Spleen (tissue), 11 donors: ENCODE measurements around the gene CWC22. TPM values are rescaled to one million over a fixed set of nuclear protein-coding genes. Genes with fewer than 3 reads are reported as not detected.

Source experiments
- DNase-seq: peaks from one replicate; pipeline ENCODE4 v3.0.0-alpha.2; 2020
- H3K27ac ChIP-seq, 8 donors: fragments of 200-600 bp; sonication (generic) in 7 of 8; 1 replicate in 4 of 8; 2 replicates in 4 of 8; pipeline versions ENCODE4 v1.5.0 to v1.8.0; 2016 to 2021; ENCODE audit warnings: inconsistent platforms in 4 of 8, mild to moderate bottlenecking in 4 of 8, moderate library complexity in 1 of 8
- H3K27me3 ChIP-seq, 7 donors: fragments of 200-600 bp; sonication (generic) in 6 of 7; replicated peaks in 1 of 7; 1 replicate in 4 of 7; 2 replicates in 3 of 7; pipeline versions ENCODE4 v1.5.0 to v1.8.0; 2016 to 2021; ENCODE audit warnings: inconsistent platforms in 3 of 7, mild to moderate bottlenecking in 1 of 7
- H3K36me3 ChIP-seq, 6 donors: fragments of 200-600 bp; sonication (generic) in 5 of 6; 1 replicate in 4 of 6; 2 replicates in 2 of 6; pipeline versions ENCODE4 v1.5.0 to v1.8.0; 2016 to 2021; ENCODE audit warnings: inconsistent platforms in 2 of 6
- H3K4me1 ChIP-seq, 6 donors: fragments of 200-600 bp; sonication (generic) in 5 of 6; 1 replicate in 3 of 6; 2 replicates in 3 of 6; pipeline versions ENCODE4 v1.5.0 to v1.8.0; 2016 to 2021; ENCODE audit warnings: inconsistent platforms in 3 of 6
- H3K4me3 ChIP-seq, 8 donors: fragments of 200-600 bp; sonication (generic) in 7 of 8; 1 replicate in 4 of 8; 2 replicates in 4 of 8; pipeline versions ENCODE4 v1.5.0 to v1.8.0; 2016 to 2021; ENCODE audit warnings: inconsistent platforms in 4 of 8, mild to moderate bottlenecking in 4 of 8, moderate library complexity in 2 of 8
- H3K9me3 ChIP-seq, 8 donors: fragments of 200-600 bp; sonication (generic) in 7 of 8; 1 replicate in 4 of 8; 2 replicates in 4 of 8; pipeline versions ENCODE4 v1.5.0 to v1.8.0; 2016 to 2021; ENCODE audit warnings: inconsistent platforms in 4 of 8
- CTCF ChIP-seq, 11 experiments: fragments of 200-600 bp in 7 of 11; fragments of 450-650 bp in 4 of 11; sonication (generic) in 4 of 11; IDR thresholded peaks in 8 of 11; conservative IDR thresholded peaks in 3 of 11; 1 replicate in 7 of 11; 2 replicates in 4 of 11; pipeline versions ENCODE4 v1.4.0 to v1.8.0; 2016 to 2021; ENCODE audit warnings: antibody characterized with exemption in 11 of 11, inconsistent platforms in 4 of 11, mild to moderate bottlenecking in 1 of 11
- POLR2A ChIP-seq, 3 donors: fragments of 450-650 bp; IDR thresholded peaks; one replicate each; pipeline ENCODE4 v1.5.1; 2017; ENCODE audit warnings: antibody characterized with exemption in 3 of 3, mild to moderate bottlenecking in 1 of 3
- POLR2AphosphoS5 ChIP-seq, 3 donors: sonication (generic); formaldehyde crosslinking; IDR thresholded peaks; one replicate each; pipeline ENCODE4 v1.5.1; 2017; ENCODE audit warnings: antibody characterized with exemption in 3 of 3
- WGBS, 5 donors: extraction: QIAGEN DNeasy Blood & Tissue Kit in 3 of 5; methylation state at CpG; one replicate each; pipeline versions ENCODE4 v1.1.5 to v1.1.7; 2013 to 2018; 5-methylcytosine and 5-hydroxymethylcytosine counted together
- intact Hi-C: fragments of 100-400 bp; cut with DNase I; formaldehyde crosslinking; loops from one replicate; pipeline ENCODE4 v1.15.0; 2023; ENCODE audit warnings: low total_unique reads
- polyA plus RNA-seq, 3 donors: library from polyadenylated mRNA; stranded (reverse); fragments of 200-250 nt; gene quantifications; one replicate each; pipeline ENCODE4 v1.2.1, GENCODE V29; 2013
- total RNA-seq, 7 donors: library from RNA; depleted of rRNA in 3 of 7; stranded (reverse); fragments of >200 nt in 3 of 7; fragmentation: NEBNext Ultra II Directional in 4 of 7; extraction: Animal tissue kit (Norgen Biotek cat#: 25700) in 4 of 7; gene quantifications; one replicate each; pipeline versions ENCODE4 v1.1.0 to v1.2.1, GENCODE V29; 2016 to 2021
- donor health status: healthy with polysubstance abuse.
- donor health status: DM: no; HTN: no; CAD: no; lungs with moderate emphysema.
- donor health status: DM: no; HTN: no; CAD: no.
- donor health status: Bipolar disorder and iron deficiency.
- donor health status: healthy.
- donor health status: DM: no; HTN: no; CAD: no.
- donor health status: DM: yes; HTN: yes; CAD: no.

The CWC22 gene
- total and polyA plus RNA-seq, 10 donors, result 9.6 to 31.7 (median 21.5) TPM

- TF ChIP-seq POLR2A (IDR thresholded peaks at IDR 0.05), result no peak
- TF ChIP-seq CTCF (IDR thresholded peaks at IDR 0.05 in 8 of 11, conservative IDR thresholded peaks at IDR 0.05 in 3 of 11), result no peak
- TF ChIP-seq POLR2AphosphoS5 (IDR thresholded peaks at IDR 0.05), result no peak
- Histone ChIP-seq H3K9me3 (no peaks in the 10 kb centered on the region), H3K27ac (no peak overlapping the region), H3K4me3 (no peak overlapping the region), H3K36me3 (peaks cover 0 to 100% (median 82%) of the 10 kb centered on the region in 6 donors), H3K27me3 (no peaks in the 10 kb centered on the region), H3K4me1 (no peaks in the 10 kb centered on the region)
- whole genome bisulfite sequencing, 5 donors, result 63 to 82% (median 65%) methylated on average over 3 of the region's 3 CpGs
- DNase-seq, result no peak
- intact Hi-C loops, result no loop called here
These were observed 57.7 kb downstream of the CWC22 start for GRCh38 chr2:179949438-179949837.

GRCh38 chr2:179948058-179948457 is 59.0 kb downstream of the CWC22 start:
- no peak for TF ChIP-seq POLR2A (IDR thresholded peaks at IDR 0.05)
- no peak for TF ChIP-seq CTCF (IDR thresholded peaks at IDR 0.05 in 8 of 11, conservative IDR thresholded peaks at IDR 0.05 in 3 of 11)
- TF ChIP-seq POLR2AphosphoS5 (IDR thresholded peaks at IDR 0.05), result no peak
- Histone ChIP-seq H3K36me3 (peaks cover 0 to 100% (median 69%) of the 10 kb centered on the region in 6 donors), H3K27me3 (no peaks in the 10 kb centered on the region), H3K9me3 (no peaks in the 10 kb centered on the region), H3K4me1 (no peaks in the 10 kb centered on the region), H3K27ac (no peak overlapping the region), H3K4me3 (no peak overlapping the region)
- DNase-seq, result no peak
- WGBS, 5 donors, result 91 to 98% (median 91%) methylated on average over 1 of the region's 1 CpG
- intact Hi-C loops, result no loop called here

GRCh38 chr2:179946810-179947615 is 60.1 kb downstream of the CWC22 start:
- no peaks in the 10 kb centered on the region for H3K9me3 ChIP-seq
- TF ChIP-seq POLR2AphosphoS5 (IDR thresholded peaks at IDR 0.05) (no peak), CTCF (IDR thresholded peaks at IDR 0.05 in 8 of 11, conservative IDR thresholded peaks at IDR 0.05 in 3 of 11) (no peak), POLR2A (IDR thresholded peaks at IDR 0.05) (no peak)
- H3K36me3 ChIP-seq, result peaks cover 0 to 97% (median 59%) of the 10 kb centered on the region in 6 donors
- 93 to 97% (median 96%) methylated on average over 4 of the region's 4 CpGs for WGBS, 5 donors
- no peaks in the 10 kb centered on the region for H3K4me1 ChIP-seq
- intact Hi-C loops, result no loop called here
- no peak overlapping the region for H3K4me3 ChIP-seq
- no peaks in the 10 kb centered on the region for H3K27me3 ChIP-seq
- no peak overlapping the region for H3K27ac ChIP-seq
- no peak for DNase-seq

- intact Hi-C loops, result no loop called here
- Histone ChIP-seq H3K4me1 (no peaks in the 10 kb centered on the region), H3K27me3 (no peaks in the 10 kb centered on the region), H3K27ac (no peak overlapping the region), H3K4me3 (no peak overlapping the region), H3K36me3 (peaks cover 0 to 91% (median 53%) of the 10 kb centered on the region in 6 donors), H3K9me3 (no peaks in the 10 kb centered on the region)
- 95 to 99% (median 97%) methylated on average over 4 of the region's 4 CpGs for WGBS, 5 donors
- no peak for DNase-seq
- no peak for TF ChIP-seq CTCF (IDR thresholded peaks at IDR 0.05 in 8 of 11, conservative IDR thresholded peaks at IDR 0.05 in 3 of 11)
- no peak for TF ChIP-seq POLR2AphosphoS5 (IDR thresholded peaks at IDR 0.05)
- TF ChIP-seq POLR2A (IDR thresholded peaks at IDR 0.05), result no peak
These were observed 60.8 kb downstream of the CWC22 start for GRCh38 chr2:179946346-179946745.
